IMR-90 (cell line): ENCODE measurements around the gene ZFPM1. TPM values are rescaled to one million over a fixed set of nuclear protein-coding genes. Genes with fewer than 3 reads are reported as not detected.

Source experiments
- ATAC-seq: fragments of 200-7000 bp; cut with Tn5 transposase; 2 replicates; pipeline ENCODE4 v1.9.1; 2020; ENCODE audit warnings: low read depth, mild to moderate bottlenecking, moderate library complexity
- BruUV-seq: library from RNA; stranded (reverse); fragments of 400-500 nt; replicated peaks from 2 replicates; lab custom pipeline; 2021; lab: Mats Ljungman, UMichigan
- CTCF ChIA-PET: fragments of 300-600 bp; formaldehyde crosslinking; extraction: SDS; loops from one replicate; lab custom pipeline; 2021; ENCODE audit warnings: antibody characterized with exemption; lab: Yijun Ruan, JAX
- POLR2A ChIA-PET: fragments of 300-600 bp; sonication (Branson Sonifier 250); formaldehyde crosslinking; loops from one replicate; lab custom pipeline; 2022; ENCODE audit warnings: antibody characterized with exemption; ENCODE audit not compliant: unreplicated experiment; lab: Charles Lee
- DNase-seq: peaks from one replicate; pipeline ENCODE4 v3.0.0; 2013
- H2AFZ ChIP-seq: replicated peaks from 2 replicates; pipeline ENCODE3; 2013; ENCODE audit warnings: low read length, mild to moderate bottlenecking; ENCODE audit not compliant: poor library complexity
- H2AK5ac ChIP-seq: 2 replicates; pipeline ENCODE4 v1.6.1; 2013; ENCODE audit warnings: low read depth, low read length, inconsistent platforms
- H2AK9ac ChIP-seq: replicated peaks from 2 replicates; pipeline ENCODE3; 2013; ENCODE audit warnings: mild to moderate bottlenecking, low read depth, low read length, moderate library complexity; ENCODE audit not compliant: poor library complexity
- H2BK120ac ChIP-seq: 2 replicates; pipeline ENCODE4 v1.6.1; 2013; ENCODE audit warnings: low read depth, low read length, inconsistent platforms
- H2BK15ac ChIP-seq: 3 replicates; pipeline ENCODE4 v1.6.1; 2013; ENCODE audit warnings: low read depth, low read length, inconsistent platforms
- H2BK20ac ChIP-seq: 2 replicates; pipeline ENCODE4 v1.6.1; 2013; ENCODE audit warnings: low read depth, mild to moderate bottlenecking, inconsistent platforms, low read length, moderate library complexity
- H2BK5ac ChIP-seq: 2 replicates; pipeline ENCODE4 v1.6.1; 2013; ENCODE audit warnings: mild to moderate bottlenecking, low read depth, low read length, inconsistent platforms; ENCODE audit not compliant: poor library complexity, severe bottlenecking
- H3K14ac ChIP-seq: replicated peaks from 2 replicates; pipeline ENCODE4 v1.6.1; 2013; ENCODE audit warnings: low read depth, low read length, inconsistent platforms
- H3K18ac ChIP-seq: 2 replicates; pipeline ENCODE4 v1.6.1; 2013; ENCODE audit warnings: low read depth, low read length, control low read depth
- H3K23ac ChIP-seq: 2 replicates; pipeline ENCODE4 v1.6.1; 2013; ENCODE audit warnings: low read depth, low read length, inconsistent platforms
- H3K27ac ChIP-seq: 2 replicates; pipeline ENCODE4 v1.5.1; 2013; ENCODE audit warnings: mild to moderate bottlenecking, control low read depth, low read length; ENCODE audit not compliant: insufficient read depth
- H3K27me3 ChIP-seq: 2 replicates; pipeline ENCODE4 v1.6.1; 2013; ENCODE audit warnings: low read length; ENCODE audit not compliant: control insufficient read depth, insufficient read depth
- H3K36me3 ChIP-seq: 2 replicates; pipeline ENCODE4 v1.6.1; 2013; ENCODE audit warnings: low read length, mixed read lengths; ENCODE audit not compliant: control insufficient read depth, insufficient read depth
- H3K4ac ChIP-seq: 2 replicates; pipeline ENCODE4 v1.6.1; 2013; ENCODE audit warnings: low read depth, low read length, inconsistent platforms
- H3K4me1 ChIP-seq: 2 replicates; pipeline ENCODE4 v1.6.1; 2013; ENCODE audit warnings: low read length, mixed read lengths; ENCODE audit not compliant: control insufficient read depth, insufficient read depth
- H3K4me2 ChIP-seq: 2 replicates; pipeline ENCODE4 v1.6.1; 2013; ENCODE audit warnings: low read depth, mild to moderate bottlenecking, control low read depth, low read length, moderate library complexity
- H3K4me3 ChIP-seq: 2 replicates; pipeline ENCODE4 v1.5.1; 2013; ENCODE audit warnings: low read depth, mild to moderate bottlenecking, control low read depth, low read length, moderate library complexity; ENCODE audit not compliant: insufficient read depth
- H3K56ac ChIP-seq: 2 replicates; pipeline ENCODE4 v1.6.1; 2013; ENCODE audit warnings: low read length, inconsistent platforms; ENCODE audit not compliant: insufficient read depth; ENCODE audit errors: extremely low read depth
- H3K79me1 ChIP-seq, 2 experiments: 2 replicates each; pipeline ENCODE4 v1.6.1; 2013; ENCODE audit warnings: low read length in 2 of 2, inconsistent platforms in 1 of 2, low read depth in 1 of 2
- H3K9ac ChIP-seq: 2 replicates; pipeline ENCODE4 v1.6.1; 2013; ENCODE audit warnings: low read depth, low read length, control low read depth
- H3K9me1 ChIP-seq: 2 replicates; pipeline ENCODE4 v1.6.1; 2013; ENCODE audit warnings: low read length, inconsistent platforms; ENCODE audit not compliant: insufficient read depth
- H3K9me3 ChIP-seq: 2 replicates; pipeline ENCODE4 v1.6.1; 2013; ENCODE audit warnings: low read length; ENCODE audit not compliant: control insufficient read depth, insufficient read depth
- H4K20me1 ChIP-seq: 2 replicates; pipeline ENCODE4 v1.6.1; 2013; ENCODE audit warnings: low read length, inconsistent platforms; ENCODE audit not compliant: insufficient read depth
- H4K5ac ChIP-seq: 2 replicates; pipeline ENCODE4 v1.6.1; 2013; ENCODE audit warnings: mild to moderate bottlenecking, low read depth, low read length, control low read depth
- H4K8ac ChIP-seq, 2 experiments: 2 replicates each; pipeline ENCODE4 v1.6.1; 2013; ENCODE audit warnings: low read depth in 2 of 2, low read length in 2 of 2, control low read depth in 1 of 2, inconsistent platforms in 1 of 2
- H4K91ac ChIP-seq: 2 replicates; pipeline ENCODE4 v1.6.1; 2013; ENCODE audit warnings: low read depth, low read length, inconsistent platforms; ENCODE audit not compliant: insufficient read depth
- BHLHE40 ChIP-seq: fragments of 150-350 bp; IDR thresholded peaks from 2 replicates; pipeline ENCODE4 v1.6.1; 2016; ENCODE audit warnings: mild to moderate bottlenecking, low read depth, low read length
- CEBPB ChIP-seq: IDR thresholded peaks from 2 replicates; pipeline ENCODE4 v1.6.1; 2012; ENCODE audit warnings: low read depth, low read length, improper control_type of control experiment
- CHD1 ChIP-seq: IDR thresholded peaks from 2 replicates; pipeline ENCODE4 v1.6.1; 2012; ENCODE audit warnings: low read depth, low read length, improper control_type of control experiment
- FOS ChIP-seq: fragments of 150-350 bp; IDR thresholded peaks from 2 replicates; pipeline ENCODE4 v1.6.1; 2016; ENCODE audit warnings: low read depth, low read length
- MAZ ChIP-seq: IDR thresholded peaks from 2 replicates; pipeline ENCODE4 v1.6.1; 2012; ENCODE audit warnings: low read depth, mild to moderate bottlenecking, low read length, improper control_type of control experiment, moderate library complexity, borderline replicate concordance
- MXI1 ChIP-seq: IDR thresholded peaks from 2 replicates; pipeline ENCODE4 v1.6.1; 2012; ENCODE audit warnings: low read depth, mild to moderate bottlenecking, low read length, moderate library complexity, borderline replicate concordance
- POLR2A ChIP-seq: IDR thresholded peaks from 2 replicates; pipeline ENCODE4 v1.6.1; 2012; ENCODE audit warnings: mild to moderate bottlenecking, low read depth, low read length
- RAD21 ChIP-seq: IDR thresholded peaks from 2 replicates; pipeline ENCODE4 v1.6.1; 2012; ENCODE audit warnings: low read length, improper control_type of control experiment
- RCOR1 ChIP-seq: IDR thresholded peaks from 2 replicates; pipeline ENCODE4 v1.6.1; 2012; ENCODE audit warnings: mild to moderate bottlenecking, low read length, improper control_type of control experiment; ENCODE audit not compliant: insufficient replicate concordance
- RFX5 ChIP-seq: IDR thresholded peaks from 2 replicates; pipeline ENCODE4 v1.8.0; 2012; ENCODE audit warnings: low read depth, mild to moderate bottlenecking, low read length, moderate library complexity
- SMC3 ChIP-seq: fragments of 150-350 bp; IDR thresholded peaks from 2 replicates; pipeline ENCODE4 v1.6.1; 2016; ENCODE audit warnings: low read depth, mild to moderate bottlenecking, antibody characterized with exemption, low read length, moderate library complexity
- WGBS, 2 experiments: methylation state at CpG; one replicate each; pipeline versions ENCODE4 v1.1.5 to v1.1.7; 2013; ENCODE audit warnings: missing lambda C conversion rate in 2 of 2; ENCODE audit not compliant: insufficient read length in 1 of 2; ENCODE audit errors: extremely low coverage in 2 of 2; 5-methylcytosine and 5-hydroxymethylcytosine counted together
- dilution Hi-C: fragments of 300-500 bp; cut with HindIII; formaldehyde crosslinking; loops from one replicate; pipeline ENCODE4 v1.14.3; 2018; ENCODE audit warnings: low sequenced_read_pairs; ENCODE audit not compliant: unreplicated experiment
- in situ Hi-C: fragments of 300-500 bp; cut with MboI; formaldehyde crosslinking; loops from 3 replicates; pipeline ENCODE4 v1.14.3; 2019; ENCODE audit warnings: low sequenced_read_pairs, inconsistent platforms, mixed read lengths
- intact Hi-C: fragments of 100-400 bp; cut with micrococcal nuclease; formaldehyde crosslinking; loops from 2 replicates; pipeline ENCODE4 v1.10.0; 2022
- polyA plus RNA-seq, 3 experiments: library from polyadenylated mRNA; depleted of rRNA; stranded (reverse); fragments of >200 nt; gene quantifications; 2 replicates each; pipeline ENCODE4 v1.2.3, GENCODE V29; 2012; ENCODE audit warnings: low replicate concordance in 1 of 3
- total RNA-seq: library from RNA; depleted of rRNA; stranded (reverse); fragments of >200 nt; gene quantifications from 2 replicates; pipeline ENCODE4 v1.2.3, GENCODE V29; 2012
- TF ChIP-seq, protein P1 (sequence below): fragments of 150-350 bp; IDR thresholded peaks from 2 replicates; pipeline ENCODE4 v1.6.1; 2016; ENCODE audit warnings: low read depth, mild to moderate bottlenecking, low read length, moderate library complexity, borderline replicate concordance

The ZFPM1 gene
- total and polyA plus RNA-seq, 2 of the 4 experiments (the other 2 are of a cell fraction) = 0.36 to 1.1 TPM

DNA sequence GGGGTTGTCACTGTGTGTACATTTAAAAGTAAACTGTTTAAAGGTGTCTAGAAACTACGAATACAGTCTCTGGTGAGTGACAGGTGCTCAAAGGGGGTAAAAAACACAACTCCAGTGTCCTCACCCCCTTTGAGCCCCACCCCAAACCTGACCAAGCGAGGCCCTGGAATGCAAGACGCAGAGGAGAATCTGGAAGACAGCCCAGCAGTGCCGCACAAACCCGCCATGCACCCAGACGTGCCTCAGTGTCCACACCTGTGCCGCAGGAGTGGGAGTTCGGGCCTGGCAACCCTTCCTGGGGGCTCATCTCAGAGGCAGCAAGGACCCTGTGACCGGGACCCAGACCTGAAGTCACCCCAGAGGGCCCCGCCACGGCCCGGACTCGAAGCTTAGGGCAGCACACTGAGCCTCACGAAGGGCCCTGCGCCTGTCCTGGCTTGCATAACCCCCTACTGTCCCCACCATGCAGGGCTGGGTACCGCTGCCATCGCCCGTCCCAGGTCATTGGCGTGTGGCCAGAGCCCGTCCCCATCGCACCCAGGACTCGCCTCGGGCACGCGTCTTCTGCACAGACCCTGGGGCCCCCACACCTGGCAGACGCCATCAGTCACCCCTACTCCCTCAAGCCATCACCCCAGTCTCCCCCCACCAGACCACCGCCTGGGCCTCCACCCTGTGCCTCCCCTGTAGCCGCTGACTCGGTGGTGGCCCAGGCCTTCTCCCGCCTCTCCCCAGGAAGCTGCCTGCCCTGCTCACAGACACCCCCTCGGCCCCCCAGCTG is 84.1 kb downstream of the ZFPM1 start:
- H2BK15ac ChIP-seq = no peak overlapping the region
- no TSS peak for BruUV-seq
- no peak overlapping the region for H3K9ac ChIP-seq
- no peak overlapping the region for H2BK5ac ChIP-seq
- no peak overlapping the region for H3K23ac ChIP-seq
- 85% methylated on average over 8 of the region's 31 CpGs; no CpG with 5 or more reads in 1 of the 2 experiments for WGBS, 2 experiments
- no peak overlapping the region for H3K18ac ChIP-seq
- dilution Hi-C loops (no loop called here), in situ Hi-C loops (no loop called here), intact Hi-C loops (no loop called here)
- ChIA-PET POLR2A (no interaction called here), CTCF (no interaction called here)
- no peak overlapping the region for H4K91ac ChIP-seq
- no peak overlapping the region for H3K4ac ChIP-seq
- no peak overlapping the region for H3K27ac ChIP-seq
- peaks cover 5 to 16% of the 10 kb centered on the region in 2 experiments; a peak in 2 of 4 replicates for H3K79me1 ChIP-seq
- H3K14ac ChIP-seq = no peak overlapping the region
- TF ChIP-seq MXI1 (no peak), RFX5 (no peak), MAZ (no peak), RCOR1 (no peak), FOS (no peak), SMC3 (no peak), CHD1 (no peak), BHLHE40 (no peak), RAD21 (no peak), POLR2A (no peak), CEBPB (no peak)
- TF ChIP-seq, protein P1, sequence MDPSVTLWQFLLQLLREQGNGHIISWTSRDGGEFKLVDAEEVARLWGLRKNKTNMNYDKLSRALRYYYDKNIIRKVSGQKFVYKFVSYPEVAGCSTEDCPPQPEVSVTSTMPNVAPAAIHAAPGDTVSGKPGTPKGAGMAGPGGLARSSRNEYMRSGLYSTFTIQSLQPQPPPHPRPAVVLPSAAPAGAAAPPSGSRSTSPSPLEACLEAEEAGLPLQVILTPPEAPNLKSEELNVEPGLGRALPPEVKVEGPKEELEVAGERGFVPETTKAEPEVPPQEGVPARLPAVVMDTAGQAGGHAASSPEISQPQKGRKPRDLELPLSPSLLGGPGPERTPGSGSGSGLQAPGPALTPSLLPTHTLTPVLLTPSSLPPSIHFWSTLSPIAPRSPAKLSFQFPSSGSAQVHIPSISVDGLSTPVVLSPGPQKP = no peak
- no peak overlapping the region for H3K4me3 ChIP-seq
- no peak overlapping the region for H2BK20ac ChIP-seq
- H2AK5ac ChIP-seq = no peak overlapping the region
- H2AFZ ChIP-seq = peak overlapping the region; percentile 23
- no peaks in the 10 kb centered on the region for H3K9me1 ChIP-seq
- H4K5ac ChIP-seq = no peak overlapping the region
- H2AK9ac ChIP-seq = no peak overlapping the region
- H3K56ac ChIP-seq = no peak overlapping the region
- H3K4me1 ChIP-seq = peaks cover 12% of the 10 kb centered on the region
- H4K20me1 ChIP-seq = no peaks in the 10 kb centered on the region; the same call in 1 of the 2 replicates
- H3K4me2 ChIP-seq = no peak overlapping the region
- H4K8ac ChIP-seq = no peak overlapping the region
- no peak for DNase-seq
- peaks cover 32% of the 10 kb centered on the region for H3K27me3 ChIP-seq
- no peak overlapping the region for H2BK120ac ChIP-seq
- ATAC-seq = no peak
- peaks cover 2% of the 10 kb centered on the region; the same call in 1 of the 2 replicates for H3K36me3 ChIP-seq
- peaks cover 4% of the 10 kb centered on the region for H3K9me3 ChIP-seq
